Bronchial epithelial cell (primary cell): ENCODE data around the gene THUMPD3. TPM values are rescaled to one million over a fixed set of nuclear protein-coding genes. Genes with fewer than 3 reads are reported as not detected.

ENCODE experiments used
- DNase-seq: peaks from one replicate; pipeline ENCODE4 v3.0.0-alpha.2; 2010; ENCODE audit warnings: low read depth
- FAIRE-seq: peaks from 2 replicates; lab custom pipeline; 2011; peaks lifted over from hg19 to GRCh38; lab: Jason Lieb, UNC
- H3K27me3 ChIP-seq: 2 replicates; pipeline ENCODE4 v1.5.1; 2011; ENCODE audit warnings: low read length; ENCODE audit not compliant: control insufficient read depth, insufficient read depth
- H3K36me3 ChIP-seq: 2 replicates; pipeline ENCODE4 v1.5.1; 2011; ENCODE audit warnings: low read length; ENCODE audit not compliant: control insufficient read depth, insufficient read depth
- H3K4me3 ChIP-seq: 2 replicates; pipeline ENCODE4 v1.5.1; 2011; ENCODE audit warnings: mild to moderate bottlenecking, low read depth, low read length, control low read depth
- total RNA-seq: library from RNA; depleted of rRNA; stranded (reverse); fragments of >200 nt; gene quantifications from 2 replicates; pipeline ENCODE4 v1.2.1, GENCODE V29; 2014
- TF ChIP-seq, protein P1 (sequence below): IDR thresholded peaks from 2 replicates; pipeline ENCODE4 v1.5.1; 2011; ENCODE audit warnings: mild to moderate bottlenecking, moderate library complexity, low read length, control low read depth, inconsistent platforms; ENCODE audit not compliant: insufficient read depth, severe bottlenecking

The THUMPD3 gene
- total RNA-seq, 1 donor from 2014 or later = 68.2 TPM

DNA sequence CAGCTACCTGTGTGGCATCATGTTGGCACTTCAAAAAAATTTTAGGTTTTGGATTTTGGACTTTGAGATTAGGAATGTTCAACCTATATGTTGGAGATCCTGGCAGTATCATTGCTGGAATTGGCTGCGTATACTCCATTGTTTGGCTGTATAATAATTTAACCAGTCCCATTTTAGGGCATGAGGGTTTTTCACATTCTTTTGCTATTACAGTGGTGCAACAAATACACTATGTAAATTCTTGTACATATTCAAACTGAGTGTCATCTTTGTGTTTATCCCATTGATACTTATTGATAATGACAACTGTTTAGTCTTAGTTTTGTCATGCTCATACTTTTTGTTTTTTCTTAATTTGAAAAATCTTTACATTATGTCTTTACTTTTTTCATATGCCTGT is 6.7 kb downstream of the THUMPD3 start:
- TF ChIP-seq, protein P1, sequence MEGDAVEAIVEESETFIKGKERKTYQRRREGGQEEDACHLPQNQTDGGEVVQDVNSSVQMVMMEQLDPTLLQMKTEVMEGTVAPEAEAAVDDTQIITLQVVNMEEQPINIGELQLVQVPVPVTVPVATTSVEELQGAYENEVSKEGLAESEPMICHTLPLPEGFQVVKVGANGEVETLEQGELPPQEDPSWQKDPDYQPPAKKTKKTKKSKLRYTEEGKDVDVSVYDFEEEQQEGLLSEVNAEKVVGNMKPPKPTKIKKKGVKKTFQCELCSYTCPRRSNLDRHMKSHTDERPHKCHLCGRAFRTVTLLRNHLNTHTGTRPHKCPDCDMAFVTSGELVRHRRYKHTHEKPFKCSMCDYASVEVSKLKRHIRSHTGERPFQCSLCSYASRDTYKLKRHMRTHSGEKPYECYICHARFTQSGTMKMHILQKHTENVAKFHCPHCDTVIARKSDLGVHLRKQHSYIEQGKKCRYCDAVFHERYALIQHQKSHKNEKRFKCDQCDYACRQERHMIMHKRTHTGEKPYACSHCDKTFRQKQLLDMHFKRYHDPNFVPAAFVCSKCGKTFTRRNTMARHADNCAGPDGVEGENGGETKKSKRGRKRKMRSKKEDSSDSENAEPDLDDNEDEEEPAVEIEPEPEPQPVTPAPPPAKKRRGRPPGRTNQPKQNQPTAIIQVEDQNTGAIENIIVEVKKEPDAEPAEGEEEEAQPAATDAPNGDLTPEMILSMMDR = no peak
- no peak for FAIRE-seq

DNA sequence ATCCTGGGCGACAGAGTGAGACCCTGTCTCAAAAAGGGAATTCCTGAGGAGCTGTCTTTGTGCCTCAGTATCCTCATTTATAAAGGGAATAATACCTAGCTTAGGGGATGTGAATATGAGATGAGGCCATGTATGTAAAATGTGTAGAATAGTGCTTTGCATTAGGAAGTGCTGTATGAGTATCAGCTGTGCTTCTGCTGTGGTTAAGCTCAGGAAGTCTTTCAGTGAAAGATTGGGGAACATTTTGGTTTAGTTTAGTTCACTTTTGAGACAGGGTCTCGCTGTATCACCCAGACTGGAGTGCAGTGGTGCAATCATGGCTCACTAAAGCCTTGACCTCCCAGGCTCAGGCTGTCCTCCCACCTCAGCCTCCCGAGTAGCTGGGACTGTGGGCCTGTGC is 10.6 kb downstream of the THUMPD3 start:
- no peak overlapping the region for H3K4me3 ChIP-seq
- no peak for FAIRE-seq

More for the DNA sequence above, 6.7 kb downstream of the THUMPD3 start:
- Histone ChIP-seq H3K4me3 (no peak overlapping the region), H3K36me3 (peaks cover 16% of the 10 kb centered on the region), H3K27me3 (no peaks in the 10 kb centered on the region)
- DNase-seq = no peak

GRCh38 chr3:9377981-9378380 is 15.1 kb downstream of the THUMPD3 start:
- DNase-seq (no peak), FAIRE-seq (no peak)
- TF ChIP-seq, protein P1 = no peak
- H3K27me3 ChIP-seq = no peaks in the 10 kb centered on the region
- no peak overlapping the region for H3K4me3 ChIP-seq
- H3K36me3 ChIP-seq = peaks cover 11% of the 10 kb centered on the region

More for the DNA sequence above, 10.6 kb downstream of the THUMPD3 start:
- TF ChIP-seq, protein P1 = no peak
- no peak for DNase-seq
- no peaks in the 10 kb centered on the region for H3K27me3 ChIP-seq
- H3K36me3 ChIP-seq = peaks cover 15% of the 10 kb centered on the region

DNA sequence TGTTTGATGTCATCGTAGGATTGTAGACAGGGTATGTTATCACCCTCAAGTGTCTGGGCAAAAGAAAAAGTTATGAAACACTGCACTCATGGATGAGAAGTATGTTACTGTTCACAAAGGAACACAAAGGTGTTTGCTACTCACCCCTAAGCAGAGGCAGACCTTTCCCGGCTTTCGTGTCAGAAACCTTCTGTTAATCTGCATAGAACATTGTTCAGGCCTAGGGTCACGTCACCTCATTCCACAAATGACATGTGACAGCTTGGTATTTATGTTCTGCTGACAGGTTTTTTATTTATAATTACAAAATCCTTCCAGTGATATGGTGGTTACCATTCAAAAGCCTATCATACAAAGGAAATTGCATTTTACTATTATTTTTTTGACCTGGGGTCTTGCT is 16.5 kb downstream of the THUMPD3 start:
- Histone ChIP-seq H3K4me3 (no peak overlapping the region), H3K27me3 (no peaks in the 10 kb centered on the region), H3K36me3 (peaks cover 9% of the 10 kb centered on the region)
- FAIRE-seq = no peak
- TF ChIP-seq, protein P1 = no peak
- DNase-seq = no peak

DNA sequence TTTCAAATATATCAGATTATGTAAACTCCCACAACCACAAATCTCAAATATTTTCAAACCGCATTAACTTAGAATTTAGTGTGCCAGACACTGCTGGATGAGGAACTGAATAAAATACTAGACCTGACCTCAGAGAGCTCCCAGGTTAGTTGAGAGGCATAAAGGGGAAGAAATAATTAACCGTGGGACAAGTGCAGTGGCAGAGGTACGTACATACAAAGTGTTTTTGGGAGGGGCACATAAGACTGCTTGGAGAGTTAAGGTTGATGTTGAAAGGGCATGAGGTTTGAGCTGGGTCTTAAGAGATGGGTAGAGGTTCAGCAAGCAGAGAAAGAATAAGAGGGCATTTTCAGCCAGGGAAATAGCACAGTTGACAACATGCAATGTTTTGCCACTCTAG is 17.2 kb downstream of the THUMPD3 start:
- Histone ChIP-seq H3K4me3 (no peak overlapping the region), H3K27me3 (no peaks in the 10 kb centered on the region), H3K36me3 (peaks cover 6% of the 10 kb centered on the region)
- TF ChIP-seq, protein P1 = no peak
- DNase-seq (no peak), FAIRE-seq (no peak)
